HG03135 (cell line): ENCODE measurements around the gene FLNC.

Experiments
- ATAC-seq: cut with Tn5 transposase; IDR thresholded peaks from one replicate; pipeline ENCODE4 v1.9.1; 2021; ENCODE audit warnings: mild to moderate bottlenecking, moderate library complexity; ENCODE audit not compliant: unreplicated experiment

The FLNC gene

DNA sequence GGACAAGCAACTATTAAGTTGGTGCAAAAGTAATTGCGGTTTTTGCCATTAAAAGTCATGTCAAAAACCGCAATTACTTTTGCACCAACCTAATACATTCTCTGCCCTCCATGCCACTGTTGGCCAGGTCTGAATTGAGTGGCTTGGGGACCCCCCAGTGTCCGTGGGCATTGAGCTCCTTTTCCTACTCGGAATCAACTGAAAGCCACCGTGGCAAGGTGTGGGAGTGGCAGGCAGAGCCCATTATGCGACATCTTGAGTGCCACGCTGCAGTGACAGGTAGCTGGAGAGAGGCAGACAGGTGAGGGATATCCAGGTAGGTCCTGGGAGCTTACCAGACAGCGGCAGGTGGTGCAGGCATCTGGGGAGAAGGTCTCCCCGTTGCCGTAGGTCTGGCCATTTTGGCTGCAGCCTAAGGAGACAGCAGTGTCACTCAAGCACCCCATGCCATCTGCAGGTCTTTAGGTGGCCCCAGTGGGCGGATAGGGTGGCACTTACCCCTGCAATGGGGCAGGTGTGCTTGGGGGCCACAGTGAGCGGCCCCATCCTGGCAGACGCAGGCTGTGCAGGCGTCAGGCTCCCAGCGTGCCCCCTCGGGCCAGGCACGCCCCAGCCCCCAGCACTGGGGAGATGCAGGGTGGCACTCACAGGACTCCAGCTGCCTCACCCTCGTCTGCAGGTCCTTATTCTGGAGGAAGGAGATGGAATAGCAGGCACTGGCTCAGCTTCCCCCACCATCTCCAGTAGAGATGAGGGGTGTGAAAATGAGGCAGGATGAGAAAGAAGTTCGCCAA, 76.8 kb downstream of the FLNC start:
- ATAC-seq, result no peak
